B cell (primary cell): ENCODE measurements around the gene KRTAP20-3. TPM values are rescaled to one million over a fixed set of nuclear protein-coding genes. Genes with fewer than 3 reads are reported as not detected.

Experiments
- ATAC-seq: fragments of 200-7000 bp; cut with Tn5 transposase; one replicate; pipeline ENCODE4 v1.10.0; 2021; ENCODE audit warnings: low read depth, mild to moderate bottlenecking, moderate number of reproducible peaks, moderate library complexity
- CTCF ChIA-PET: fragments of 350-600 bp; sonication (Branson Sonifier 250); formaldehyde crosslinking; loops from one replicate; lab custom pipeline; 2021; ENCODE audit warnings: antibody characterized with exemption, inconsistent platforms; lab: Charles Lee
- POLR2A ChIA-PET: fragments of 350-600 bp; sonication (Branson Sonifier 250); formaldehyde crosslinking; loops from one replicate; lab custom pipeline; 2021; ENCODE audit warnings: antibody characterized with exemption; lab: Charles Lee
- DNase-seq: peaks from one replicate; pipeline ENCODE4 v3.0.0; 2013
- H2AFZ ChIP-seq: 2 replicates; pipeline ENCODE4 v1.6.1; 2012; ENCODE audit warnings: mild to moderate bottlenecking, low read depth, low read length; ENCODE audit not compliant: insufficient read depth, poor library complexity, severe bottlenecking
- H3K27ac ChIP-seq, 2 donors: 1 replicate in 1 of 2; 2 replicates in 1 of 2; pipeline ENCODE4 v1.5.1; 2012 to 2013; ENCODE audit warnings: low read length in 2 of 2, mild to moderate bottlenecking in 2 of 2, moderate library complexity in 1 of 2
- H3K27me3 ChIP-seq, 4 experiments: fragments of 200-600 bp in 1 of 4; sonication (generic) in 1 of 4; replicated peaks in 1 of 4; 1 replicate in 2 of 4; 2 replicates in 2 of 4; pipeline versions ENCODE4 v1.6.1 to v1.7.0; 2013 to 2016; ENCODE audit warnings: low read length in 3 of 4, mild to moderate bottlenecking in 2 of 4, mixed read lengths in 1 of 4, moderate library complexity in 1 of 4; ENCODE audit not compliant: insufficient read depth in 4 of 4, control insufficient read depth in 3 of 4; ENCODE audit errors: control extremely low read depth in 1 of 4
- H3K36me3 ChIP-seq, 2 experiments: replicated peaks in 1 of 2; 1 replicate in 1 of 2; 2 replicates in 1 of 2; pipeline versions ENCODE4 v1.6.1 to v1.7.1; 2013; ENCODE audit warnings: low read length in 1 of 2; ENCODE audit not compliant: insufficient read depth in 2 of 2, control insufficient read depth in 1 of 2; ENCODE audit errors: control extremely low read depth in 1 of 2, extremely low read depth in 1 of 2
- H3K4me1 ChIP-seq, 2 donors: fragments of 200-600 bp in 1 of 2; sonication (generic) in 1 of 2; 1 replicate in 1 of 2; 2 replicates in 1 of 2; pipeline versions ENCODE4 v1.5.1 to v1.6.1; 2013 to 2017; ENCODE audit warnings: low read length in 2 of 2; ENCODE audit not compliant: control insufficient read depth in 2 of 2, insufficient read depth in 2 of 2
- H3K4me2 ChIP-seq: replicated peaks from 2 replicates; pipeline ENCODE3; 2012; ENCODE audit warnings: mild to moderate bottlenecking, low read depth, low read length; ENCODE audit not compliant: poor library complexity, severe bottlenecking
- H3K4me3 ChIP-seq, 5 experiments: fragments of 200-600 bp in 1 of 5; sonication (generic) in 1 of 5; 1 replicate in 3 of 5; 2 replicates in 2 of 5; pipeline versions ENCODE4 v1.5.1 to v1.7.0; 2011 to 2016; ENCODE audit warnings: low read length in 4 of 5, mild to moderate bottlenecking in 4 of 5, low read depth in 2 of 5, control low read depth in 1 of 5, moderate library complexity in 1 of 5; ENCODE audit not compliant: insufficient read depth in 1 of 5; ENCODE audit errors: control extremely low read depth in 1 of 5, extremely low read depth in 1 of 5
- H3K79me2 ChIP-seq: fragments of 200-600 bp; sonication (generic); one replicate; pipeline ENCODE4 v1.6.0; 2016; ENCODE audit warnings: low read length; ENCODE audit not compliant: control insufficient read depth, insufficient read depth
- H3K9ac ChIP-seq: fragments of 200-600 bp; sonication (generic); 2 replicates; pipeline ENCODE4 v1.6.1; 2017; ENCODE audit warnings: mild to moderate bottlenecking, low read length, moderate library complexity
- H3K9me3 ChIP-seq, 3 donors: one replicate each; pipeline versions ENCODE4 v1.6.1 to v1.7.1; 2013; ENCODE audit warnings: low read length in 2 of 3; ENCODE audit not compliant: control insufficient read depth in 2 of 3, insufficient read depth in 1 of 3; ENCODE audit errors: control extremely low read depth in 1 of 3
- H4K20me1 ChIP-seq: 2 replicates; pipeline ENCODE4 v1.6.0; 2012; ENCODE audit warnings: mild to moderate bottlenecking, low read length; ENCODE audit not compliant: insufficient read depth, control insufficient read depth, poor library complexity, severe bottlenecking
- H3K27ac Mint-ChIP-seq: one replicate; pipeline ENCODE4 v1.8.0; 2021; ENCODE audit warnings: mixed read lengths
- H3K27me3 Mint-ChIP-seq: one replicate; pipeline ENCODE4 v1.8.0; 2021; ENCODE audit warnings: mixed read lengths
- H3K4me1 Mint-ChIP-seq: one replicate; pipeline ENCODE4 v1.8.0; 2021; ENCODE audit warnings: mixed read lengths
- H3K4me3 Mint-ChIP-seq: one replicate; pipeline ENCODE4 v1.8.0; 2021; ENCODE audit warnings: mixed read lengths
- H3K9me3 Mint-ChIP-seq: one replicate; pipeline ENCODE4 v1.8.0; 2022; ENCODE audit warnings: mixed read lengths; ENCODE audit not compliant: insufficient read depth
- EZH2 ChIP-seq: IDR thresholded peaks from 2 replicates; pipeline ENCODE4 v1.6.1; 2012; ENCODE audit warnings: borderline replicate concordance, low read depth, mild to moderate bottlenecking, moderate library complexity, low read length; ENCODE audit not compliant: insufficient read depth, poor library complexity, severe bottlenecking
- WGBS: methylation state at CpG from one replicate; pipeline ENCODE4 v1.1.5; 2013; ENCODE audit warnings: missing lambda C conversion rate; ENCODE audit not compliant: insufficient coverage; 5-methylcytosine and 5-hydroxymethylcytosine counted together
- intact Hi-C: fragments of 100-400 bp; cut with micrococcal nuclease; formaldehyde crosslinking; loops from one replicate; pipeline ENCODE4 v1.10.0; 2022
- polyA plus RNA-seq: library from polyadenylated mRNA; depleted of rRNA; stranded (reverse); fragments of >200 nt; gene quantifications from 2 replicates; pipeline ENCODE4 v1.2.3, GENCODE V29; 2012
- total RNA-seq, 2 donors: library from RNA; stranded (reverse); fragments of 120-200 nt in 1 of 2; gene quantifications; 1 replicate in 1 of 2; 2 replicates in 1 of 2; pipeline versions ENCODE4 v1.2.3 to v1.2.4, GENCODE V29; 2013 to 2022
- TF ChIP-seq, protein P1 (sequence below): fragments of 200-600 bp; IDR thresholded peaks from one replicate; pipeline ENCODE4 v1.8.0; 2022; ENCODE audit warnings: antibody characterized with exemption, mild to moderate bottlenecking

KRTAP20-3 gene
- total and polyA plus RNA-seq, 2 donors (not counting 1 experiment from before 2014, with no cell fraction given) = not detected

DNA sequence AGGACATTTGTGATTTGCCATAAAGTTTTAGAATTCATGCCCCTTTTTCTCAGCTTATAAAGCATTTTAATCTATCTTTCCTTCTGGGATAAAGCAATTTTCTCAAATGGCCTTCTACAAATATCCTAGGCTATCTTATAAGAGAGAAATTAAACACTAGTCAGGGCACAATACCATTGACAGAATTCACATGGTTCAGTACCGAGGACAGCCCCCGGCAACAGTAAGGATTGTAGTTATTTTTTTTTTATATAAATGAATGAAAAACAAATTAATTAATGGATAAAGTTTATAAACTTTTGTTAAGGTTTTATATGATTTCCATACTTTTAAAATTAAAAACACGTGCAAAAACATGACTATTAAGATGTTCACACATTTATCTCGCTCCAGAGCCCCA is 14.6 kb upstream of the KRTAP20-3 start:
- Mint-ChIP-seq H3K4me1 (no peaks in the 10 kb centered on the region), H3K4me3 (no peak overlapping the region), H3K27me3 (no peaks in the 10 kb centered on the region), H3K9me3 (peaks cover 7% of the 10 kb centered on the region), H3K27ac (no peak overlapping the region)
- Histone ChIP-seq H3K27ac (no peak overlapping the region), H3K4me2 (no peak overlapping the region), H3K9me3 (peaks cover 2 to 13% (median 2%) of the 10 kb centered on the region in 3 donors), H3K4me3 (no peak overlapping the region), H4K20me1 (no peaks in the 10 kb centered on the region), H3K9ac (no peak overlapping the region), H3K79me2 (no peaks in the 10 kb centered on the region), H3K36me3 (no peaks in the 10 kb centered on the region), H3K4me1 (no peaks in the 10 kb centered on the region), H2AFZ (no peak overlapping the region), H3K27me3 (no peaks in the 10 kb centered on the region)
- intact Hi-C loops = no loop called here
- WGBS = no CpG with 5 or more reads among the region's 4 CpGs
- ChIA-PET CTCF (no interaction called here), POLR2A (no interaction called here)
- ATAC-seq (no peak), DNase-seq (no peak)
- no peak for TF ChIP-seq EZH2

DNA sequence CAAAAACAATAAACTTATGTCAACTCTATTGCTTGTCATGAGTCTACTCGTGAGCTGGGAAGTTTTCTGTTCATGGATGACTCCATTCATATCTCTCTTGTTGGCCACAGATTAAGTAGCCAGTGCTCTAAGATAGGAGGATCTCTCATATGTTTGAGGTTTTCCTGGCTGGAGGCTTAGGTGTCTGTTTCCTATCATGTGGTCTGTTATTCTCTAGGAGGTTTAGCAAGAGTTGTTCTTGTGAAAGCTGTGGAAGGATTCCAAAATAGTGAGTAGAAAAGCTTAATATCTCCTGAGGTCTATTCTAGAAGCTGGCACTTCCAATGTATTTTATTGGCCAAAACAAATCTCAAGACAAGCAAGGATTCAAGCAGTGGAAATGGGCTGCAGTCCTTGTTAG is 13.5 kb upstream of the KRTAP20-3 start:
- Mint-ChIP-seq H3K27ac (no peak overlapping the region), H3K4me3 (no peak overlapping the region), H3K9me3 (peaks cover 7% of the 10 kb centered on the region), H3K4me1 (no peaks in the 10 kb centered on the region), H3K27me3 (no peaks in the 10 kb centered on the region)
- ATAC-seq (no peak), DNase-seq (no peak)
- Histone ChIP-seq H3K9me3 (peaks cover 0 to 6% (median 2%) of the 10 kb centered on the region in 3 donors), H3K27ac (no peak overlapping the region), H4K20me1 (no peaks in the 10 kb centered on the region), H3K36me3 (no peaks in the 10 kb centered on the region), H3K4me2 (no peak overlapping the region), H3K9ac (no peak overlapping the region), H3K79me2 (no peaks in the 10 kb centered on the region), H3K4me3 (no peak overlapping the region), H3K27me3 (no peaks in the 10 kb centered on the region), H2AFZ (no peak overlapping the region), H3K4me1 (no peaks in the 10 kb centered on the region)
- TF ChIP-seq, protein P1, sequence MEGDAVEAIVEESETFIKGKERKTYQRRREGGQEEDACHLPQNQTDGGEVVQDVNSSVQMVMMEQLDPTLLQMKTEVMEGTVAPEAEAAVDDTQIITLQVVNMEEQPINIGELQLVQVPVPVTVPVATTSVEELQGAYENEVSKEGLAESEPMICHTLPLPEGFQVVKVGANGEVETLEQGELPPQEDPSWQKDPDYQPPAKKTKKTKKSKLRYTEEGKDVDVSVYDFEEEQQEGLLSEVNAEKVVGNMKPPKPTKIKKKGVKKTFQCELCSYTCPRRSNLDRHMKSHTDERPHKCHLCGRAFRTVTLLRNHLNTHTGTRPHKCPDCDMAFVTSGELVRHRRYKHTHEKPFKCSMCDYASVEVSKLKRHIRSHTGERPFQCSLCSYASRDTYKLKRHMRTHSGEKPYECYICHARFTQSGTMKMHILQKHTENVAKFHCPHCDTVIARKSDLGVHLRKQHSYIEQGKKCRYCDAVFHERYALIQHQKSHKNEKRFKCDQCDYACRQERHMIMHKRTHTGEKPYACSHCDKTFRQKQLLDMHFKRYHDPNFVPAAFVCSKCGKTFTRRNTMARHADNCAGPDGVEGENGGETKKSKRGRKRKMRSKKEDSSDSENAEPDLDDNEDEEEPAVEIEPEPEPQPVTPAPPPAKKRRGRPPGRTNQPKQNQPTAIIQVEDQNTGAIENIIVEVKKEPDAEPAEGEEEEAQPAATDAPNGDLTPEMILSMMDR = no peak
- no peak for TF ChIP-seq EZH2
- POLR2A ChIA-PET = no interaction called here
- intact Hi-C loops = no loop called here
- CTCF ChIA-PET = no interaction called here
- 67% methylated on average over 1 of the region's 1 CpG for WGBS
